Measurements from ENCODE around the gene CSNK2A3. TPM values are rescaled to one million over a fixed set of nuclear protein-coding genes. Genes with fewer than 3 reads are reported as not detected.

Gene CSNK2A3
- total RNA-seq, 1 experiment from 2014 or later = 2.0 TPM

- intact Hi-C loops (cut with micrococcal nuclease) = no loop called here
- POLR2A ChIA-PET = no interaction called here
Measured at GRCh38 chr11:11304550-11304949, 48.5 kb downstream of the CSNK2A3 start.

GRCh38 chr11:11302565-11302964 is 50.5 kb downstream of the CSNK2A3 start:
- no TSS peak for BruUV-seq (replicated peaks)
- intact Hi-C loops (cut with micrococcal nuclease) = no loop called here
- H3K9me3 ChIP-seq (ENCODE audit: control insufficient read depth in 1 of 2, insufficient read depth in 1 of 2, low read depth in 1 of 2, low read length in 2 of 2) = no peaks in the 10 kb centered on the region
- H3K4me3 ChIP-seq (replicated peaks in 1 of 2; ENCODE audit: low read depth in 1 of 2, low read length in 2 of 2) = no peak overlapping the region
- RAD21 ChIA-PET (ENCODE audit: low non-redundant PET in 1 of 2, low total read pairs in 2 of 2, uncharacterized antibody in 2 of 2, unreplicated experiment in 2 of 2) = no interaction called here
- POLR2A ChIA-PET = no interaction called here
- no peaks in the 10 kb centered on the region for H3K36me3 ChIP-seq (ENCODE audit: control insufficient read depth in 1 of 2, insufficient read depth in 2 of 2, low read length in 2 of 2)
- no peaks in the 10 kb centered on the region for H3K27me3 ChIP-seq (ENCODE audit: insufficient read depth, low read length)
- H4K20me1 ChIP-seq (ENCODE audit: insufficient read depth) = no peaks in the 10 kb centered on the region
- H3K27ac ChIP-seq (ENCODE audit: low read depth, low read length) = no peak overlapping the region
- H3K9me2 ChIP-seq (ENCODE audit: insufficient read depth) = no peaks in the 10 kb centered on the region
- no peak for TF ChIP-seq TCF7L2 (IDR thresholded peaks at IDR 0.05; ENCODE audit: borderline replicate concordance, extremely low read depth, insufficient read depth, insufficient read length)
- no peak for TF ChIP-seq SP1 (IDR thresholded peaks at IDR 0.05; ENCODE audit: low read depth)
- TF ChIP-seq, protein P1, sequence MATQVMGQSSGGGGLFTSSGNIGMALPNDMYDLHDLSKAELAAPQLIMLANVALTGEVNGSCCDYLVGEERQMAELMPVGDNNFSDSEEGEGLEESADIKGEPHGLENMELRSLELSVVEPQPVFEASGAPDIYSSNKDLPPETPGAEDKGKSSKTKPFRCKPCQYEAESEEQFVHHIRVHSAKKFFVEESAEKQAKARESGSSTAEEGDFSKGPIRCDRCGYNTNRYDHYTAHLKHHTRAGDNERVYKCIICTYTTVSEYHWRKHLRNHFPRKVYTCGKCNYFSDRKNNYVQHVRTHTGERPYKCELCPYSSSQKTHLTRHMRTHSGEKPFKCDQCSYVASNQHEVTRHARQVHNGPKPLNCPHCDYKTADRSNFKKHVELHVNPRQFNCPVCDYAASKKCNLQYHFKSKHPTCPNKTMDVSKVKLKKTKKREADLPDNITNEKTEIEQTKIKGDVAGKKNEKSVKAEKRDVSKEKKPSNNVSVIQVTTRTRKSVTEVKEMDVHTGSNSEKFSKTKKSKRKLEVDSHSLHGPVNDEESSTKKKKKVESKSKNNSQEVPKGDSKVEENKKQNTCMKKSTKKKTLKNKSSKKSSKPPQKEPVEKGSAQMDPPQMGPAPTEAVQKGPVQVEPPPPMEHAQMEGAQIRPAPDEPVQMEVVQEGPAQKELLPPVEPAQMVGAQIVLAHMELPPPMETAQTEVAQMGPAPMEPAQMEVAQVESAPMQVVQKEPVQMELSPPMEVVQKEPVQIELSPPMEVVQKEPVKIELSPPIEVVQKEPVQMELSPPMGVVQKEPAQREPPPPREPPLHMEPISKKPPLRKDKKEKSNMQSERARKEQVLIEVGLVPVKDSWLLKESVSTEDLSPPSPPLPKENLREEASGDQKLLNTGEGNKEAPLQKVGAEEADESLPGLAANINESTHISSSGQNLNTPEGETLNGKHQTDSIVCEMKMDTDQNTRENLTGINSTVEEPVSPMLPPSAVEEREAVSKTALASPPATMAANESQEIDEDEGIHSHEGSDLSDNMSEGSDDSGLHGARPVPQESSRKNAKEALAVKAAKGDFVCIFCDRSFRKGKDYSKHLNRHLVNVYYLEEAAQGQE (IDR thresholded peaks at IDR 0.05; ENCODE audit: low read depth) = no peak
- TF ChIP-seq SIN3A (IDR thresholded peaks at IDR 0.05; ENCODE audit: low read depth) = no peak
- no peak for TF ChIP-seq POLR2AphosphoS5 (IDR thresholded peaks at IDR 0.05; ENCODE audit: low read depth, low read length)
- TF ChIP-seq, protein P2, sequence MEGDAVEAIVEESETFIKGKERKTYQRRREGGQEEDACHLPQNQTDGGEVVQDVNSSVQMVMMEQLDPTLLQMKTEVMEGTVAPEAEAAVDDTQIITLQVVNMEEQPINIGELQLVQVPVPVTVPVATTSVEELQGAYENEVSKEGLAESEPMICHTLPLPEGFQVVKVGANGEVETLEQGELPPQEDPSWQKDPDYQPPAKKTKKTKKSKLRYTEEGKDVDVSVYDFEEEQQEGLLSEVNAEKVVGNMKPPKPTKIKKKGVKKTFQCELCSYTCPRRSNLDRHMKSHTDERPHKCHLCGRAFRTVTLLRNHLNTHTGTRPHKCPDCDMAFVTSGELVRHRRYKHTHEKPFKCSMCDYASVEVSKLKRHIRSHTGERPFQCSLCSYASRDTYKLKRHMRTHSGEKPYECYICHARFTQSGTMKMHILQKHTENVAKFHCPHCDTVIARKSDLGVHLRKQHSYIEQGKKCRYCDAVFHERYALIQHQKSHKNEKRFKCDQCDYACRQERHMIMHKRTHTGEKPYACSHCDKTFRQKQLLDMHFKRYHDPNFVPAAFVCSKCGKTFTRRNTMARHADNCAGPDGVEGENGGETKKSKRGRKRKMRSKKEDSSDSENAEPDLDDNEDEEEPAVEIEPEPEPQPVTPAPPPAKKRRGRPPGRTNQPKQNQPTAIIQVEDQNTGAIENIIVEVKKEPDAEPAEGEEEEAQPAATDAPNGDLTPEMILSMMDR (IDR thresholded peaks at IDR 0.05 in 2 of 3, conservative IDR thresholded peaks at IDR 0.05 in 1 of 3; ENCODE audit: borderline replicate concordance in 1 of 3, insufficient read depth in 1 of 3, low read depth in 2 of 3, low read length in 2 of 3) = no peak
- no peak for TF ChIP-seq EZH2phosphoT487 (IDR thresholded peaks at IDR 0.05; ENCODE audit: borderline replicate concordance)
- no peak for TF ChIP-seq YY1 (IDR thresholded peaks at IDR 0.05; ENCODE audit: extremely low read depth, insufficient replicate concordance, low read depth, low read length)
- no peak for TF ChIP-seq ZFX (IDR thresholded peaks at IDR 0.05)
- TF ChIP-seq, protein P3, sequence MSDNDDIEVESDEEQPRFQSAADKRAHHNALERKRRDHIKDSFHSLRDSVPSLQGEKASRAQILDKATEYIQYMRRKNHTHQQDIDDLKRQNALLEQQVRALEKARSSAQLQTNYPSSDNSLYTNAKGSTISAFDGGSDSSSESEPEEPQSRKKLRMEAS (IDR thresholded peaks at IDR 0.05) = no peak
- no peak for TF ChIP-seq FOSL1 (IDR thresholded peaks at IDR 0.05; ENCODE audit: low read depth)
- no peak overlapping the region for H3K9ac ChIP-seq (ENCODE audit: low read length)
- no peak overlapping the region for H2AFZ ChIP-seq (ENCODE audit: low read depth, low read length, poor library complexity, severe bottlenecking)
- H3K4me1 ChIP-seq (ENCODE audit: control insufficient read depth in 1 of 2, insufficient read depth in 2 of 2, low read length in 2 of 2) = no peaks in the 10 kb centered on the region
- DNase-seq (ENCODE audit: low read depth, low spot score) (no peak), ATAC-seq (no peak)
- CTCF ChIA-PET = no interaction called here
- no peak overlapping the region for H3K4me2 ChIP-seq (ENCODE audit: low read length)
- no peaks in the 10 kb centered on the region for H3K79me2 ChIP-seq (ENCODE audit: insufficient read depth, low read length)

More at GRCh38 chr11:11304550-11304949, 48.5 kb downstream of the CSNK2A3 start:
- ChIA-PET RAD21 (ENCODE audit: low non-redundant PET in 1 of 2, low total read pairs in 2 of 2, uncharacterized antibody in 2 of 2, unreplicated experiment in 2 of 2) (no interaction called here), CTCF (no interaction called here)
- Histone ChIP-seq H2AFZ (ENCODE audit: low read depth, low read length, poor library complexity, severe bottlenecking) (no peak overlapping the region), H3K4me1 (ENCODE audit: control insufficient read depth in 1 of 2, insufficient read depth in 2 of 2, low read length in 2 of 2) (no peaks in the 10 kb centered on the region), H3K9ac (ENCODE audit: low read length) (no peak overlapping the region), H3K36me3 (ENCODE audit: control insufficient read depth in 1 of 2, insufficient read depth in 2 of 2, low read length in 2 of 2) (no peaks in the 10 kb centered on the region), H3K9me3 (ENCODE audit: control insufficient read depth in 1 of 2, insufficient read depth in 1 of 2, low read depth in 1 of 2, low read length in 2 of 2) (no peaks in the 10 kb centered on the region), H3K4me3 (replicated peaks in 1 of 2; ENCODE audit: low read depth in 1 of 2, low read length in 2 of 2) (no peak overlapping the region), H3K9me2 (ENCODE audit: insufficient read depth) (no peaks in the 10 kb centered on the region), H3K79me2 (ENCODE audit: insufficient read depth, low read length) (no peaks in the 10 kb centered on the region), H3K4me2 (ENCODE audit: low read length) (no peak overlapping the region), H4K20me1 (ENCODE audit: insufficient read depth) (no peaks in the 10 kb centered on the region), H3K27me3 (ENCODE audit: insufficient read depth, low read length) (no peaks in the 10 kb centered on the region), H3K27ac (ENCODE audit: low read depth, low read length) (no peak overlapping the region)
- TF ChIP-seq CEBPB (IDR thresholded peaks at IDR 0.05; ENCODE audit: low read depth) (no peak), TCF7L2 (IDR thresholded peaks at IDR 0.05; ENCODE audit: borderline replicate concordance, extremely low read depth, insufficient read depth, insufficient read length) (no peak), SP1 (IDR thresholded peaks at IDR 0.05; ENCODE audit: low read depth) (no peak), CBX3 (IDR thresholded peaks at IDR 0.05; ENCODE audit: low read depth) (no peak), JUND (IDR thresholded peaks at IDR 0.05) (no peak), ELF1 (IDR thresholded peaks at IDR 0.05; ENCODE audit: borderline replicate concordance, low read depth) (no peak)
- TF ChIP-seq, protein P3 (IDR thresholded peaks at IDR 0.05) = no peak
- ATAC-seq (no peak), DNase-seq (ENCODE audit: low read depth, low spot score) (no peak)
- BruUV-seq (replicated peaks) = no TSS peak
